Measurements from ENCODE around the gene ZNF93. TPM values are rescaled to one million over a fixed set of nuclear protein-coding genes. Genes with fewer than 3 reads are reported as not detected.
"Not testable (repeated sequence)": the region's sequence is repeated elsewhere in the genome, so short reads cannot be mapped to it uniquely, and the experiment has no call there.

ZNF93 gene
- total and polyA plus RNA-seq, 9 of the 15 experiments (the other 6 are each of a cell fraction or from before 2014, with no cell fraction given) = 11.1 to 26.3 (median 17.1) TPM

- TF ChIP-seq MGA (IDR thresholded peaks at IDR 0.05) = peak; percentile 75
- TF ChIP-seq HDAC2 (IDR thresholded peaks at IDR 0.05) = peak; percentile 32; the same call in 1 of the 2 replicates
- TF ChIP-seq TOE1 (IDR thresholded peaks at IDR 0.05; ENCODE audit: borderline replicate concordance) = 0 out of 2 replicates have a peak, but pooled peaks have one; percentile 27
- TF ChIP-seq TOE1 (CRISPR knock-in tag; IDR thresholded peaks at IDR 0.05; ENCODE audit: borderline replicate concordance, low read depth) = no peak
- peak; percentile 85 for TF ChIP-seq RAD51 (IDR thresholded peaks at IDR 0.05; ENCODE audit: borderline replicate concordance, low read depth)
Observed at GRCh38 chr19:19900729-19901444, at the start of gene ZNF93 (continued).

- H3K27ac ChIP-seq (ENCODE audit: extremely low read depth, low read depth, low read length); in situ Hi-C loops (cut with MboI); H3K9me3 ChIP-seq (replicated peaks; ENCODE audit: control insufficient read depth, insufficient read depth, low read depth, low read length); FAIRE-seq; H3K4me1 ChIP-seq (replicated peaks in 1 of 2; ENCODE audit: control insufficient read depth in 2 of 2, insufficient read depth in 2 of 2, low read length in 2 of 2); H3K36me3 ChIP-seq (ENCODE audit: control insufficient read depth, insufficient read depth, low read length); POLR2A ChIA-PET; H3K27me3 ChIP-seq (ENCODE audit: control insufficient read depth in 2 of 2, insufficient read depth in 2 of 2, low read length in 2 of 2); DNase-seq (ENCODE audit: extremely low read depth in 1 of 4, low spot score in 3 of 4); ATAC-seq; H3K9me1 ChIP-seq (ENCODE audit: control insufficient read depth, insufficient read depth, low read length); BruUV-seq (replicated peaks); intact Hi-C loops (cut with micrococcal nuclease); H3K79me2 ChIP-seq (ENCODE audit: control insufficient read depth, insufficient read depth, low read length); H4K20me1 ChIP-seq (replicated peaks; ENCODE audit: control insufficient read depth, insufficient read depth, low read length); H3K4me2 ChIP-seq (ENCODE audit: insufficient read depth, low read length); CTCF ChIA-PET (ENCODE audit: low intra/inter-chr PET ratio); H3K9ac ChIP-seq (ENCODE audit: insufficient read depth in 1 of 2, low read depth in 2 of 2, low read length in 2 of 2); H2AFZ ChIP-seq (ENCODE audit: low read depth, low read length); H3K4me3 ChIP-seq: not testable (repeated sequence)
- 0% methylated on average over 2 of the region's 2 CpGs for WGBS (ENCODE audit: insufficient coverage, low coverage, missing lambda C conversion rate)
Observed at GRCh38 chr19:19851740-19852139, 49.0 kb upstream of the ZNF93 start.

All from K562 (cell line).